PC-3 (cell line): ENCODE results near the gene ARPC4. TPM values are rescaled to one million over a fixed set of nuclear protein-coding genes. Genes with fewer than 3 reads are reported as not detected.

Experiments used
- ATAC-seq: fragments of 200-7000 bp; cut with Tn5 transposase; 2 replicates; pipeline ENCODE4 v1.9.1; 2020; ENCODE audit warnings: mild to moderate bottlenecking, moderate library complexity
- BruUV-seq: library from RNA; stranded (reverse); fragments of 400-500 nt; replicated peaks from 2 replicates; lab custom pipeline; 2021; lab: Mats Ljungman, UMichigan
- CTCF ChIA-PET: fragments of 300-600 bp; sonication (Branson Sonifier 250); formaldehyde crosslinking; loops from one replicate; lab custom pipeline; 2022; ENCODE audit warnings: antibody characterized with exemption; lab: Charles Lee
- POLR2A ChIA-PET: fragments of 300-600 bp; sonication (Branson Sonifier 250); formaldehyde crosslinking; loops from one replicate; lab custom pipeline; 2022; ENCODE audit warnings: antibody characterized with exemption; ENCODE audit not compliant: unreplicated experiment; lab: Charles Lee
- DNase-seq: peaks from one replicate; pipeline ENCODE4 v3.0.0-alpha.2; 2015
- H2AFZ ChIP-seq: fragments of 300-600 bp; sonication (generic); 2 replicates; pipeline ENCODE4 v1.6.0; 2016; ENCODE audit warnings: antibody characterized with exemption, low read length
- H3F3A ChIP-seq: fragments of 300-600 bp; sonication (generic); one replicate; pipeline ENCODE4 v1.6.0; 2017; ENCODE audit warnings: antibody characterized with exemption, low read length, control low read depth, mild to moderate bottlenecking; ENCODE audit not compliant: unreplicated experiment
- H3K27ac ChIP-seq: fragments of 300-600 bp; sonication (generic); 2 replicates; pipeline ENCODE4 v1.5.1; 2016; ENCODE audit warnings: mild to moderate bottlenecking, low read length
- H3K27me3 ChIP-seq: fragments of 300-600 bp; sonication (generic); 2 replicates; pipeline ENCODE4 v1.6.1; 2016; ENCODE audit warnings: low read length, mixed read lengths
- H3K36me3 ChIP-seq: fragments of 300-600 bp; sonication (generic); 2 replicates; pipeline ENCODE4 v1.6.1; 2016; ENCODE audit warnings: low read depth, mixed run types, low read length, mixed read lengths
- H3K4me1 ChIP-seq: fragments of 300-600 bp; sonication (generic); 2 replicates; pipeline ENCODE4 v1.5.1; 2016; ENCODE audit warnings: low read length; ENCODE audit not compliant: insufficient read depth
- H3K4me2 ChIP-seq: fragments of 300-600 bp; sonication (generic); 2 replicates; pipeline ENCODE4 v1.6.0; 2016; ENCODE audit warnings: low read length
- H3K4me3 ChIP-seq: fragments of 300-600 bp; sonication (generic); 2 replicates; pipeline ENCODE4 v1.5.1; 2016; ENCODE audit warnings: mild to moderate bottlenecking, low read length, mixed read lengths
- H3K79me2 ChIP-seq: fragments of 300-600 bp; sonication (generic); 2 replicates; pipeline ENCODE4 v1.6.1; 2017; ENCODE audit warnings: low read length, mixed read lengths
- H3K9ac ChIP-seq: fragments of 300-600 bp; sonication (generic); 2 replicates; pipeline ENCODE4 v1.6.0; 2016; ENCODE audit warnings: mild to moderate bottlenecking, low read length
- H3K9me2 ChIP-seq: fragments of 300-600 bp; sonication (generic); replicated peaks from 2 replicates; pipeline ENCODE4 v1.6.1; 2016; ENCODE audit warnings: mixed run types, low read length, mixed read lengths
- H3K9me3 ChIP-seq: fragments of 300-600 bp; sonication (generic); 2 replicates; pipeline ENCODE4 v1.6.1; 2016; ENCODE audit warnings: low read length, mixed read lengths
- H4K20me1 ChIP-seq: fragments of 300-600 bp; sonication (generic); 2 replicates; pipeline ENCODE4 v1.6.1; 2016; ENCODE audit warnings: low read length, mixed read lengths
- EZH2 ChIP-seq: fragments of 300-600 bp; sonication (generic); IDR thresholded peaks from one replicate; pipeline ENCODE4 v1.6.1; 2017; ENCODE audit warnings: antibody characterized with exemption, mild to moderate bottlenecking, low read length; ENCODE audit not compliant: unreplicated experiment
- EZH2phosphoT487 ChIP-seq: fragments of 300-600 bp; sonication (generic); IDR thresholded peaks from 2 replicates; pipeline ENCODE4 v1.6.1; 2018; ENCODE audit warnings: mild to moderate bottlenecking, antibody characterized with exemption, low read length, borderline replicate concordance
- intact Hi-C: fragments of 100-400 bp; cut with micrococcal nuclease; formaldehyde crosslinking; loops from 2 replicates; pipeline ENCODE4 v1.9.0; 2023
- total RNA-seq: library from RNA; depleted of rRNA; stranded (reverse); fragments of >200 nt; gene quantifications from 2 replicates; pipeline ENCODE4 v1.2.3, GENCODE V29; 2014
- TF ChIP-seq, protein P1 (sequence below): fragments of 300-600 bp; sonication (generic); conservative IDR thresholded peaks from 2 replicates; pipeline ENCODE4 v1.5.1; 2017; ENCODE audit warnings: antibody characterized with exemption, low read depth, mild to moderate bottlenecking, low read length

ARPC4 gene
- total RNA-seq, 1 experiment from 2014 or later: 223 TPM

DNA sequence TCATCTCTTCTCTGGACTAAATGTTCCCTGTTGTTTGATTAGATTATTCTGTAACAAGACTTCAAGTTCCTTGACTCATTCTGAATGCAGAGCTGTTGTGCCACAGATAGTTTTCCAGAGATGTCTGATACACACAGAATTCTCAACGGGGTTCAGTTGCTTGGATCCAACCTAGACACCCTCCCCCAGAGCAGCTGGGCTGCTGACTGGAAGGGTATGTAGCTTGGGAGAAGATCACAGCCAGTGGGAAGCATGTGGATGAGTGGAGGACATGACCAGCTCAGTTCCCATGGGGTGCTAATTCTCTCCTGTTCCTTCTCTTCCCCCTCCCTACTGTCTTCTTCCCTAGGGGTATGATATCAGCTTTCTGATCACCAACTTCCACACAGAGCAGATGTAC, 10.6 kb downstream of the ARPC4 start:
- H3K36me3 ChIP-seq: peaks cover 61% of the 10 kb centered on the region
- TF ChIP-seq EZH2: no peak
- no peak for TF ChIP-seq EZH2phosphoT487
- TF ChIP-seq, protein P1, sequence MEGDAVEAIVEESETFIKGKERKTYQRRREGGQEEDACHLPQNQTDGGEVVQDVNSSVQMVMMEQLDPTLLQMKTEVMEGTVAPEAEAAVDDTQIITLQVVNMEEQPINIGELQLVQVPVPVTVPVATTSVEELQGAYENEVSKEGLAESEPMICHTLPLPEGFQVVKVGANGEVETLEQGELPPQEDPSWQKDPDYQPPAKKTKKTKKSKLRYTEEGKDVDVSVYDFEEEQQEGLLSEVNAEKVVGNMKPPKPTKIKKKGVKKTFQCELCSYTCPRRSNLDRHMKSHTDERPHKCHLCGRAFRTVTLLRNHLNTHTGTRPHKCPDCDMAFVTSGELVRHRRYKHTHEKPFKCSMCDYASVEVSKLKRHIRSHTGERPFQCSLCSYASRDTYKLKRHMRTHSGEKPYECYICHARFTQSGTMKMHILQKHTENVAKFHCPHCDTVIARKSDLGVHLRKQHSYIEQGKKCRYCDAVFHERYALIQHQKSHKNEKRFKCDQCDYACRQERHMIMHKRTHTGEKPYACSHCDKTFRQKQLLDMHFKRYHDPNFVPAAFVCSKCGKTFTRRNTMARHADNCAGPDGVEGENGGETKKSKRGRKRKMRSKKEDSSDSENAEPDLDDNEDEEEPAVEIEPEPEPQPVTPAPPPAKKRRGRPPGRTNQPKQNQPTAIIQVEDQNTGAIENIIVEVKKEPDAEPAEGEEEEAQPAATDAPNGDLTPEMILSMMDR: no peak
- ATAC-seq: no peak

DNA sequence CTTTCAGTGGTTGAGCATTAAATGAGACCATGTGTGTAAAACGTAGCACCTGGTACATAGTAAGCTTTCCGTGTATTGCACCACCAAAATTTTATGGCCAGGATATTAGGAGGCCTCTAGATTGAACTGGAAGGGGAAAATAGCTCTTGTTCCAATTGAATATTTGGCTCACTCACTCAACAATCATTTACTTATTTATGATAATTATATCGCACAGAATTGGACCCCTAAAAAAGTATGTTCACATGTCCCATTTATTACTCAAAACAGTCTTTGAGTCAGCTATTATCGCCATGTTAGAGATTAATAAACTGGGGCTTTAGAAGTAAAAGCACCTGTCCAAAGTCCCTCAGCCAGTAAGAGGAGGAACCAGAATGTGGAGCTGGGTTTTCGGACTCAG, 12.1 kb downstream of the ARPC4 start:
- ChIA-PET POLR2A (interaction anchor here (0.5 to 0.7 kb wide), 2 partner anchors 12 kb away, joined by 4 to 5 read pairs; partner anchors contain the start of gene ARPC4), CTCF (no interaction called here)
- intact Hi-C loops: no loop called here

More for the DNA sequence above, 10.6 kb downstream of the ARPC4 start:
- POLR2A ChIA-PET: no interaction called here
- H3K4me2 ChIP-seq: no peak overlapping the region
- H4K20me1 ChIP-seq: no peaks in the 10 kb centered on the region
- intact Hi-C loops: no loop called here
- H3K79me2 ChIP-seq: no peaks in the 10 kb centered on the region
- BruUV-seq: no TSS peak
- H3K9me3 ChIP-seq: no peaks in the 10 kb centered on the region
- no peaks in the 10 kb centered on the region for H3K27me3 ChIP-seq
- no peak overlapping the region for H3K9ac ChIP-seq
- DNase-seq: no peak
- no peak overlapping the region for H2AFZ ChIP-seq
- no peaks in the 10 kb centered on the region for H3K9me2 ChIP-seq
- CTCF ChIA-PET: no interaction called here
- H3F3A ChIP-seq: no peaks in the 10 kb centered on the region
- H3K27ac ChIP-seq: no peak overlapping the region
- no peak overlapping the region for H3K4me3 ChIP-seq
- peaks cover 5% of the 10 kb centered on the region; the same call in 1 of the 2 replicates for H3K4me1 ChIP-seq

DNA sequence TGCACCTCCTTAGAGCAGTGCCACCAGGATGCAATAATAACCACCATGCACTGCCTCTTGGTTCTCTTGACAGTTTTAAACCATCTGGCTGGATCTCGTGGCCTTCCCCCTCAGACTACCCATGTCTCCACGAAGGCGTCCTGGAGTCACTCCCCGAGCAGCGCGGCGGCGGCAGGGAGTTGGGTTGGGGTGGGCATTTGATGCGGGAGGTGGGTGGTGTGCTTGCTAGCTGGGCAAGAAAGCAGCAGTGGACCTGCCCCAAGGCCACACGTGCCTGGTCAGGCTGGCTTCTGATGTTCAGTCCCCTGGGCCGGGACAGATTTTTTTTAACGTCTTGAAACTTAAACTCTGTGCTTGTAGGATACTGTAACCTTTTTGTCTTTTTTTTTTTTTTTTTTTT, 13.3 kb downstream of the ARPC4 start:
- Histone ChIP-seq H4K20me1 (no peaks in the 10 kb centered on the region), H3K36me3 (peaks cover 40% of the 10 kb centered on the region), H3K4me3 (no peak overlapping the region), H3K27me3 (no peaks in the 10 kb centered on the region), H3K4me1 (peaks cover 19% of the 10 kb centered on the region), H3K9me3 (no peaks in the 10 kb centered on the region), H2AFZ (no peak overlapping the region), H3K4me2 (no peak overlapping the region), H3K9me2 (no peaks in the 10 kb centered on the region), H3K79me2 (no peaks in the 10 kb centered on the region), H3K27ac (no peak overlapping the region), H3K9ac (no peak overlapping the region), H3F3A (peaks cover 8% of the 10 kb centered on the region)
- DNase-seq (no peak), ATAC-seq (no peak)
- ChIA-PET CTCF (no interaction called here), POLR2A (interaction anchor here (0.6 kb wide), 1 partner anchor 441 kb away, joined by 3 read pairs; no protein-coding TSS in a partner anchor)
- TF ChIP-seq, protein P1: no peak
- TF ChIP-seq EZH2phosphoT487 (no peak), EZH2 (no peak)
- BruUV-seq: no TSS peak
- intact Hi-C loops: no loop called here

More for the DNA sequence above, 12.1 kb downstream of the ARPC4 start:
- no TSS peak for BruUV-seq
- H3K4me2 ChIP-seq: no peak overlapping the region
- no peak overlapping the region for H3K9ac ChIP-seq
- no peak overlapping the region for H2AFZ ChIP-seq
- H3F3A ChIP-seq: peaks cover 8% of the 10 kb centered on the region
- peaks cover 50% of the 10 kb centered on the region for H3K36me3 ChIP-seq
- ATAC-seq (no peak), DNase-seq (no peak)
- peaks cover 14% of the 10 kb centered on the region for H3K4me1 ChIP-seq
- no peak for TF ChIP-seq EZH2
- no peak for TF ChIP-seq EZH2phosphoT487
- TF ChIP-seq, protein P1: no peak
- no peak overlapping the region for H3K27ac ChIP-seq
- H4K20me1 ChIP-seq: no peaks in the 10 kb centered on the region
- no peaks in the 10 kb centered on the region for H3K27me3 ChIP-seq
- no peaks in the 10 kb centered on the region for H3K79me2 ChIP-seq
- H3K4me3 ChIP-seq: no peak overlapping the region
- no peaks in the 10 kb centered on the region for H3K9me3 ChIP-seq
- H3K9me2 ChIP-seq: no peaks in the 10 kb centered on the region
